ENCODE data around the gene C10orf95.

DNA sequence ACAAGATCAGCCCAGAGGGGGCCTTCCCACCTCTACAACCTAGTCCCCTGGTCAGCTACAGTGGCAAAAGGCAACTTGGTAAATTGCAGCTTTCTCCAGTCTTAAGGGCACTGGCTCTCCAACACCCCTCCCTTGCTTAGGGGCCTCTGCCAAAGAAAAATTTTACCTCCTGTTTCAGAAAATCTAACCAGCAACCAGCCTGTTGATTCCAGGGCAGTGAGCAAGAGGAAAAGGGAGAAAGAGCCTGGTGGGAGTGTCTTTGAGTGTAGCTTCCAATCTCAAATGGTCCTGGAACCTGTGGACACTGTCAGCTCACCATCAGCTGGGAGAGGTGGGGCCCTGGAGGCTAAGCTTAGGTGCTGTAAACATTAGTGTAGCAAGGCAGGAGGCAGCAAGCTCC, 28.3 kb upstream of the C10orf95 start:
- TF ChIP-seq POLR2AphosphoS5 (IDR thresholded peaks at IDR 0.05) = no peak
- TF ChIP-seq, protein P1, sequence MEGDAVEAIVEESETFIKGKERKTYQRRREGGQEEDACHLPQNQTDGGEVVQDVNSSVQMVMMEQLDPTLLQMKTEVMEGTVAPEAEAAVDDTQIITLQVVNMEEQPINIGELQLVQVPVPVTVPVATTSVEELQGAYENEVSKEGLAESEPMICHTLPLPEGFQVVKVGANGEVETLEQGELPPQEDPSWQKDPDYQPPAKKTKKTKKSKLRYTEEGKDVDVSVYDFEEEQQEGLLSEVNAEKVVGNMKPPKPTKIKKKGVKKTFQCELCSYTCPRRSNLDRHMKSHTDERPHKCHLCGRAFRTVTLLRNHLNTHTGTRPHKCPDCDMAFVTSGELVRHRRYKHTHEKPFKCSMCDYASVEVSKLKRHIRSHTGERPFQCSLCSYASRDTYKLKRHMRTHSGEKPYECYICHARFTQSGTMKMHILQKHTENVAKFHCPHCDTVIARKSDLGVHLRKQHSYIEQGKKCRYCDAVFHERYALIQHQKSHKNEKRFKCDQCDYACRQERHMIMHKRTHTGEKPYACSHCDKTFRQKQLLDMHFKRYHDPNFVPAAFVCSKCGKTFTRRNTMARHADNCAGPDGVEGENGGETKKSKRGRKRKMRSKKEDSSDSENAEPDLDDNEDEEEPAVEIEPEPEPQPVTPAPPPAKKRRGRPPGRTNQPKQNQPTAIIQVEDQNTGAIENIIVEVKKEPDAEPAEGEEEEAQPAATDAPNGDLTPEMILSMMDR (IDR thresholded peaks at IDR 0.05) = no peak
